Subcutaneous adipose tissue (tissue), 4 donors: ENCODE results near the gene UBE2R2. TPM values are rescaled to one million over a fixed set of nuclear protein-coding genes. Genes with fewer than 3 reads are reported as not detected.

Experiments
- total RNA-seq, 4 donors: library from RNA; depleted of rRNA; stranded (reverse); fragments of >200 nt; gene quantifications; one replicate each; pipeline ENCODE4 v1.1.0, GENCODE V29; 2016
- TF ChIP-seq, protein P1 (sequence below): fragments of 450-650 bp; IDR thresholded peaks from one replicate; pipeline ENCODE4 v1.5.1; 2016; ENCODE audit warnings: low read depth, mild to moderate bottlenecking, control low read depth, antibody characterized with exemption, moderate library complexity

The UBE2R2 gene
- total RNA-seq, 4 donors from 2014 or later = 32.4 to 36.9 (median 35.1) TPM

DNA sequence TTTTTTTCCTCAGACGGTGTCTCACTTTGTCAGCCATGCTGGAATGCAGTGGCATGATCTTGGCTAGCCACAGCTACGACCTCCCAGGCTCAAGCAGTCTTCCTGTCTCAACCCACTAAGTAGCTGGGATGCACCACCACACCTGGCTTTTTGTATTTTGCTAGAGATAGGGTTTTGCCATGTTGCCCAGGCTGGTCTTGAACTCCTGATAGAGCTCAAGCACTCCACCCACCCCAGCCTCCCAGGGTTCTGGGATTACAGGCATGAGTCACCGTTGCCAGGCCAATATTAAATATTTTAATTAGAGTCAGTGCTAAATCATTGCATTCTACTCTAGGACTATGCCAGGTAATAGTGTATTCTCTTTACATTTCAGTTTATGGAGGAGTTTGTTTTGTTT, 41.5 kb downstream of the UBE2R2 start:
- TF ChIP-seq, protein P1, sequence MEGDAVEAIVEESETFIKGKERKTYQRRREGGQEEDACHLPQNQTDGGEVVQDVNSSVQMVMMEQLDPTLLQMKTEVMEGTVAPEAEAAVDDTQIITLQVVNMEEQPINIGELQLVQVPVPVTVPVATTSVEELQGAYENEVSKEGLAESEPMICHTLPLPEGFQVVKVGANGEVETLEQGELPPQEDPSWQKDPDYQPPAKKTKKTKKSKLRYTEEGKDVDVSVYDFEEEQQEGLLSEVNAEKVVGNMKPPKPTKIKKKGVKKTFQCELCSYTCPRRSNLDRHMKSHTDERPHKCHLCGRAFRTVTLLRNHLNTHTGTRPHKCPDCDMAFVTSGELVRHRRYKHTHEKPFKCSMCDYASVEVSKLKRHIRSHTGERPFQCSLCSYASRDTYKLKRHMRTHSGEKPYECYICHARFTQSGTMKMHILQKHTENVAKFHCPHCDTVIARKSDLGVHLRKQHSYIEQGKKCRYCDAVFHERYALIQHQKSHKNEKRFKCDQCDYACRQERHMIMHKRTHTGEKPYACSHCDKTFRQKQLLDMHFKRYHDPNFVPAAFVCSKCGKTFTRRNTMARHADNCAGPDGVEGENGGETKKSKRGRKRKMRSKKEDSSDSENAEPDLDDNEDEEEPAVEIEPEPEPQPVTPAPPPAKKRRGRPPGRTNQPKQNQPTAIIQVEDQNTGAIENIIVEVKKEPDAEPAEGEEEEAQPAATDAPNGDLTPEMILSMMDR = no peak

DNA sequence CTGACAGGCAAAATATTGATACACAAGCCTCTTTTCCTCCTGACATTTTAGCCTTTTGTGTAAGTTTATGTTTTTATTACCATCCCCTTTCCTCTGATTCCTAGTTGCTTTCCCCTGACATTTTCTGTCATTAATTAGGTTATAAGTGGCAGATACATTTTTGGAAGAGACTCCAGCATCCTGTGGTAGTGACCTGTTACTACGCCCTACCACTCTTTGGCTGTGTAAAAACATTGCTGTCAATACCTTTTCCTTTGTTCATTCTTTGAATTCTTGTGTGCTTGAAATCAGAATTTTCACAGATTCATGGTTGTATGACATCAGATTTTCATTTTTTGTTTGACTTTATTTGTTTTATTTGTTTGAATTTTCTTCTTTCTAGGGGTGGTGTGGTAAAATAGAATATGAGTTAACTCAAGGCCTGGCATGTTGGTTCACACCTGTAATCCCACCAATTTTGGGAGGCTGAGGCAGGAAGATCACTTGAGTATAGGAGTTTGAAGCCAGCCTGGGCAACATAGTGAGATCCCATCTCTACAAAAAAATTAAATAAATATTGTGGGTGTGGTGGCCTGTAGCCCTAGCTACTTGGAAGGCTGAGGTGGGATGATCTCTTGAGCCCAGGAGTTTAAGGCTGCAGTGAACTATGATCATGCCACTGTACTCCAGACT, 43.4 kb downstream of the UBE2R2 start:
- TF ChIP-seq, protein P1 = no peak

GRCh38 chr9:33861917-33862453, 45.0 kb downstream of the UBE2R2 start:
- TF ChIP-seq, protein P1 = no peak

GRCh38 chr9:33867747-33868439, 50.9 kb downstream of the UBE2R2 start:
- TF ChIP-seq, protein P1 = no peak

GRCh38 chr9:33868440-33868973, 51.5 kb downstream of the UBE2R2 start:
- TF ChIP-seq, protein P1 = no peak

DNA sequence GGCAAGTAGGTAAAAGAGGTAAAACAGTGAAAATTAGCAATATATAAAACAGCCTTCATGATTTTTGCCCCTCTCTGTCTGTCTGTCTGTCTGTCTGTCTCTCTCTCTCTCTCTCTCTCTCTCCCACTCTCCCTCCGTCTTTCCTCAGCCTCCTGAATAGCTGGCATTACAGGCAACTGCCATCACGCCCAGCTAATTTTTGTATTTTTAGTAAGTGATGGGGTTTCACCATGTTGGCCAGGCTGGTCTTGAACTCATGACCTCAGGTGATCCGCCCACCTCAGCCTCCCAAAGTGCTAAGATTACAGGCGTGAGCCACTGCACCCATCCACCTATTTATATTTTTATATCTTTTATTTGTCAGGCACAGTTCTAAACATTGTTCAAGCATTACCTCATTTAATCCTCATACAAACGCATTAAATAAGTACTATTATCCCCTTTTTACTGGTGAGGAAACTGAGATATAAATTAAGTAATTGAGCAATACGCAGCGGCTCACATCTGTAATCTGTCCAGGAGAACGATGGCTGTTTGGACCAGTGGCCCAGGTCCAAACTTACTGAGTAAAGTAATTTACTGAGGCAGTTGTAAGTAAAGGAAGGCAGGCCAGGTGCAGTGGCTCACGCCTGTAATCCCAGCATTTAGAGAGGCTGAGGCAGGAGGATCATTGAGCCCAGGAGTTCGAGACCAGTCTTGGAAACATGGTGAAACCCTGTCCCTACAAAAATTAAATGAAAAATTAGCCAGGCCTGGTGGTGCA, 60.9 kb downstream of the UBE2R2 start:
- TF ChIP-seq, protein P1 = no peak
